HG02870 (cell line): ENCODE data around the gene PGLYRP2.

Experiments used
- ATAC-seq: cut with Tn5 transposase; IDR thresholded peaks from one replicate; pipeline ENCODE4 v1.9.1; 2021; ENCODE audit warnings: mild to moderate bottlenecking, moderate library complexity; ENCODE audit not compliant: unreplicated experiment

The PGLYRP2 gene

GRCh38 chr19:15456871-15457700, 22.2 kb downstream of the PGLYRP2 start:
- no peak for ATAC-seq

DNA sequence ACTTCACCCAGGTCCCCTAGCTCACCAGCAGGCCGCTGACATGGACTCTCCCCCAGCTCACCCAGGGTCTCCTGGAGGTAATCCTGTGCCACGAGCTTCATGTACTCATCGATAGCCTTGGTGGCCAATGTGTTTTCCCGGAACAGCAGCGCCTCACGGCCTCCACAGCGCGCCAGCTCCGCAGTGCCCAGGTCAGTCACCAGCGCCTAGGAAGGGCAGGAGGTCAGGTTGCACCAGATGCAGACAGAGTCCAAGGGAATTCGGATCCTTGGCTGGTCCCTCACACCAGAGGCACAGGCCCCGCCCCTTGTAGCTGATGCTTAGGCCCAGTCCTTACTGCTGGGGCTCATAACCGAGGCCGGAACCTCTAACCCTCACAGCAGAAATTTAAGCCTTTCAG, 22.9 kb downstream of the PGLYRP2 start:
- ATAC-seq, result no peak

DNA sequence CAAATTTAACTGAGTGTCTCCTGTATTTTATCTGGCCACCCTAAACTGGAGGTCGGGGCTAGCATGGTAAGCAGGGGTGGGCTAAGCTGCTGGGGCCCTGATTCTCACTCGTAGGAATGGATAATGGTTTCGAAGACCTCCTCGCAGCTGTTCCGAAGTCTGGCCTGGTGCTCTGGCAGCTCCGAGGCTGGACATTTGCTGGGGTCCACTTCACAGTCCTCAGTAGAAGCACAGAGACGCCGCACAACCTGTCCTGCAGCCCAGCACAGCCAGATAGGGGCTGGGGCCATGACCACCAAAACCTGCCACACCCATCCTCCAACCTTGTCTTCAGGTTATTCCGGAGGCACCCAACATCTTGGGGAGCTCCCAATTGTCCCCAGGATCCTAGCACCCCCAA, 23.3 kb downstream of the PGLYRP2 start:
- ATAC-seq, result no peak

- ATAC-seq, result no peak
Observed at GRCh38 chr19:15453906-15454860, 25.1 kb downstream of the PGLYRP2 start.

DNA sequence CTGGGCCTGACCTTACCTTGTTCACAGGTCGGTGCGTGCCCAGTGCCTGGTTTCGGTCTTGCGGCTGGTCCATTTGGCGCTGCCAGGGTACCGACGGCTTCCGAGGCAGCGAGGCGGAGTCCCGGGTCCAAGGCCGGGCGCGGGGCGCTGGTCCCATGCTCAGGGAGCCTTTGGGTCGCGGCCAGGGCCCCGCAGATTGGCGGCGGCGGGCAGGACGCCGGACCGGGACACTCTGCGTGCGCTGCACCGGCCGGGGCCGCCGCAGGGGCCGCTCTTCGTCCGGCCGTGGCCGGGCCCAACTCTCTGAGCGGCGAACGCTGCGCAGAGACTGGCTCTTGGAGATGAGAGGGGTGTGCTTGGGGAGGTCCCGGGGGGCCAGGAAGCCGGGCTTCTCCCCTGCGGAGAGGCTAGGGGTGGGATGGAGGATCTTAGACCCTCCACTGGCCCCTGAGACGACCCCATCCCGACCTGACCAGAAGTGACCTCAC, 26.2 kb downstream of the PGLYRP2 start:
- no peak for ATAC-seq

DNA sequence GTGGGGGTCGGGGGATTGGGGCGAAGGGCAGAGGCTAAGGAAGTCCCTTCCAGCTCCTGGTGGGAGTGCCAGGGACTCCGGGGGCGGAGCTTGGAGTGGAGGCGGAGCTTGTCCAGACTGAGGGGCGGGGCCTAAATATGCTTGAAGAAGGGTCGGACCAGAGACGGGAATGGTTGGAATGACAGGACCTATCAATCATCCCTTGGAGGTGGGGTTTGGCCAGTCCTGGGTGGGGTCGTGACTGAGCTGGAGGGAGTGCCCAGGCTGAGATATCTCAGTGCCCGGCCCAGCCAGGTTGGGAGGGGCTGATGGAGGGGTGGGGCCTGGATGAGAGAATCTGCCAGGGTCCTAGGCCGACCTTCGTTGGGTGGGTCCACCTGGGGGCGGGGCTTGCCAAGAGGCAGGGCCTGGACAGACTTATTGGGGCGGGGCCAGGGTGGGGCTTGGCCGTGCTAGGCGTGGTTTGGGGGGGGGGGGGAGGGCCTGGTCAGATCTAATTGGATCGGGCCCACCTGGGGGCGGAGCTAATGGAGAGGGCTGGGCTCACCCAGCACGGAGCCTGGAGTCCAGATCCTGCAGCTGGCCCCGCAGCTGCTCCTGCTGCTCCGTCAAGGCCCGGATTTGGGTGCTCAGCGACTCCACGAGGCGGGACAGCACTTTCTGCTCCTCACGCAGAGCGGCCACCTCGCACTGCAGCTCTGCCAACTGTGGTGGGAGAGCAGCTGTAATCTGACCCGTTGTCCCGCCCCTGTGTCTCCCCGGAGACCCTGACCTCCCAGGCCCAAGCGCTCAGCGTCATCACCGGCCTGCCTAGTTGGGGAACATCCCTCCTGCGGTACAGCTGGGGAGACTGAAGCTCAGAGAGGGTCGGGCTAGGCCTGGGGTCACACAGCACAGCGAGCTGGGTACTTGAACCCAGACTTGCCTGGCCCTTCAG, 26.9 kb downstream of the PGLYRP2 start:
- no peak for ATAC-seq

- ATAC-seq, result no peak
Observed at GRCh38 chr19:15450528-15450890, 28.8 kb downstream of the PGLYRP2 start.

DNA sequence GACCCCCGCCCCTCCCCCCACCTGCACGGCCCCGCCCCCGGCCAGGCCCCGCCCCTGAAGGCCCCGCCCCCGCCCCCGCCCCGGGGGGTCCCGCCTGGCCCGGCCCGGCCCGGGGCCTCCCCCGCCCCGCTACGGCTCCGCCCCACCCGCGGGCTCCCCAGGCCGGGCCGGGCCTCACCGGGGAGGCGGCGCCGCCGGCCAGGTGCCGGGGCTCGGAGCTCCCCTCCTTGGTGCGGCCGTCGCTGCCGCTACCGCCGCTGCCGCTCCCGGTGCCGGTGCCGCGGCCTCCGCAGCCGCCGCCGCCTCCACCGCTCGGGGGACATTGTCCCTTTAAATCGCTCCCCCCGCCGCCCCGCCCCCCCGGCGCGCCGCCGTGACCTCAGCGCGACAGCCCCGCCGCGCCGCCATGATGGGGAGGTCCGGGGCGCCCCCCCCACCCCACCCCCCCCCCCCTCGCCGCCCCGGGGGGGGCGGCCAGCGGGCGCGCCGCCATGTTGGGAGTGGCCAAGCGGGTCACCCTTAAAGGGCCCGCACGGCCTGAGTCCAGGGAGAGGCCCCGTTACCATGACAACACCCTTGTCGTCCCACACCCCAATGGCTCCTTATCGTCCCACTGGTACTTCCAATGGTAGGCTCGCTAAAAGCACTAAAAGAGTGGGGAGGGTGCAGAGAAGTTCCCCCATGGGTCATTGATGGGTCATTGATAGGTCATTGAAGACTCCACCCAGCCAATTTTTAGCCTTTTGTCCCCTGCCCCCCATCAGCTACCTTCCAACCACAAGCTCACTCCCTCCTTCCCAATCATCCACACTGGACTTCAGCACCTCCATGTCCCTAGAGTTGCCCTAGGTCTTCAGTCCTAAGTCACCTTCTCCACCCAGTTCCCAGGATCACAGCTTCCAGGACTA, 29.4 kb downstream of the PGLYRP2 start, which contains the start of gene WIZ:
Gene WIZ (minus strand): TSS at position 337 of the 908 bp plus-strand sequence. CDS start 1,649 bp downstream, outside the sequence.
- ATAC-seq, result peak; percentile 47

GRCh38 chr19:15448778-15449619, 30.3 kb downstream of the PGLYRP2 start:
- no peak for ATAC-seq

GRCh38 chr19:15448044-15448777, 31.1 kb downstream of the PGLYRP2 start:
- no peak for ATAC-seq

- ATAC-seq, result no peak
Observed at GRCh38 chr19:15447057-15447456, 32.2 kb downstream of the PGLYRP2 start.

DNA sequence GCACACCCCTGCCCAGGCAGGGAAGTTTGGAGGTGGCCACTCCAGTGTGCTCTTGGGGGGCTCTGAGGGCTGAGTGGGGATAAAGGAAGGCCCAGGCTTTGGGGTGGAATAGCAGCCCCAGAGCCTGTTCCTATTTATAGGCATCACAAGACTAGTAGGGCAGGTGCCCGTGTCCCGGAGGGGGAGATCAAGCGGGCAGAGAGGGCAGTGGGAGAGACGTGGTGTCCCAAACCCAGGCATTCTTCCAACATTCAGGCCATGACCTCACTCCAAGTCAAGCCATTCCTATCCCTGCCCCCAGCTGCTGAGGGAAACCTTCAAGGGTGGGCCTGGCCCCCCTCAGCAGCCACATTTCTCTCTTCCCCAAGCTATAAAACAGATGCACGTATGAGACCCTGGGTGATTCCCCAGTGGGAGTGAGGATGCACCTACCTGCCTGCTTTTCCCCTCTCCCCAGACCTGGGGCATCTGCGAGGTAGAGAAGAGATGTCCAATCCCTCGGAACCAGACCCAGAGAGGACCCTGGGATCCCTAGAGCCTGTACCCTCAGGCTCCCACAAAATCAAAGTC, 33.4 kb downstream of the PGLYRP2 start:
- no peak for ATAC-seq

DNA sequence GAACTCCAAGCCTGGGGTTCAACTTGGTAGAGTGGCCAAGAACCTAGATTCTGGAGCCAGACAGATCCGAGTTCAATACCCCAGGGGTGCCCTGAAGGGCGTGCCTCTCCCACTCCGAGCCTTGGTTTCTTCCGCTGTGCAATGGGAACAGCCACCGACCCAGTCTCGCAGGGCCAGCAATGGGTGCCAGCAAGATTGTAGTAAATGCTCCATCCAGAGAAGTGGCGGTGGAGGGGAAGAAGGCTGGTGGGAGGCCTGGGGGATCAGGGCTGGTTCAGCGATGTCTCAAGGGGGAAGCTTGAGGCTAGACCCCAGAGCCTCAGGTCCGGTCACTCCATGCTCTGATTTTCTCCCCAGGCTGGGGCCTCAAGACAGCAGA, 34.1 kb downstream of the PGLYRP2 start:
- no peak for ATAC-seq

DNA sequence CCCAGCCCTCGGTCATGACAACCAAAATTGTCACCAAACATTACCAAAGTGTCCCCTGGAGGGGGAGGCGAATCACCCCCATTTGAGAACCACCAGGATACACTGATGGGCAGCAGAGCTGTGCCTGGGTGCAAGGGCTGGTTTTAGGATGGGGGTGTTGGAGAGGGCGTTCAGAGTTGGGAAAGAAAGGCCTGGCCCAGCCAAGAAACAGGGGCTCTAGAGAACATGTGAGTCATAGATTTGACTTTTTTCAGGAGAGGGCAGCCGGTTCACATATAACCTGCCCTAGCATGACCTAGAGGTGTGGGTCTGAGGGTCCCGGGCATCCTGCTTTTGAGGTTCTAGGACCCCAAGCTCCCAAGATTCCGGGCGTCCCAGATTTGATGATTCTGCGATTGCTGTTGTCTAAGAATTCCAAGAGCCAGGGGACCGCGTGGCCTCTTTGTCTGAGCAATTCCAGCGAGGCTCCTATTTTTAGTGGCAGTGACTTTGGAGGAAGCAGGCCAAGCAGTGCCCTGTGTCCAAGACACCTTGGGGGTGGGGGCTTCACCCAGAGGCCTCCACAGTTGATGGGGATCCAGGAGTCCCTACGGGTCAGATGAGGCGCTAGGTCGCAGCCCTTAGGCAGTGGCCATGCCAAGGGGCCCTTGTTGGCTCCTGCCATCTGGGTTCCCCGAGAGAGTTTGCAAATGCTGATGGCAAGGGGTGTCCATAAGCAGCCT, 34.6 kb downstream of the PGLYRP2 start:
- no peak for ATAC-seq

- ATAC-seq, result no peak
Observed at GRCh38 chr19:15443838-15444237, 35.5 kb downstream of the PGLYRP2 start.

DNA sequence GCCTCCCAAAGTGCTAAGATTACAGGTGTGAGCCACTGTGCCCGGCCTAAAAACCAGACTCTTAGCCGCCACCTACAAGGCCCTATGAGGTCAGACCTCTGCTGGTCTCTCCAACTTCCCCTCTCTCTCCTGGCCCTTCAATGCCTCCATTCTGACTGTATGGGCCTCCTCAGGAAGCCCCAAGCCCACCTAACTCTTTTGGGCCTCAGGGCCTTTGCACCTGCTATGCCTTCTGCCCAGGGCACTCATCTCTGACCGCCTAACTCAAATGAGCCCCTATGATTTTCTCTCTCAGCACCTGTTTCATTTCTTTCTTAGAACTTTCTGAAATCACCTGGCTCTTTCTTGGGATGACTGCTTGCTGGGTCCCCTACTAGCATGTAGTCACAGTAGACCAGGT, 36.0 kb downstream of the PGLYRP2 start:
- no peak for ATAC-seq
